ENCODE measurements around the gene DCAF8.

DNA sequence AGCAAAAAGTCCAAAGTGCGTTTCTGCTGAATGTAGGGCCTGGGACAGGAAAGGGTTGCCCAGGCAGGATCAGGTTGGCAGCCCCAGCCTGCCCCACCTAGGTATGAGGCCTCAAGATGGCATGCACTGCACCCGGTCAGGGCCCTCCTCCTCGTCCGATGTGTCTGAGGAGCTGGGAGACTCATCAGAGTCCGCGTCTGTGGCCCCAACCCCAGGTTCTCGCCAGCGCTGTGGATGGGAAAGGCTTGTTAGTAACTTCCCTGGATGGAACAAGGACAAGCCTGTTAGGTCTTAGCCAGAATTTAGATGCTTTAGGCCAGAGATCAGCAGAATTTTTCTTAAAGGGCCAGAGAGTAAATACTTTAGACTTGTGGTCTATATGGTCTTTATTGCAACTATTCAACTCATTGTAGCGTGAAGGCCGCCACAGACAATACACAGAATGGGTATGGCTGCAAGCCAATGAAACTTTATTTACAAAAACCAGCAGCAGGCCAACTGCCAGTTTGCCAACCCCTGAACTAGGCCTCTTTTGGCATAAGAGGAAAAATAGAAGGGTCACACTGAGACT is 44.8 kb downstream of the DCAF8 start:
- TF ChIP-seq, protein P1, sequence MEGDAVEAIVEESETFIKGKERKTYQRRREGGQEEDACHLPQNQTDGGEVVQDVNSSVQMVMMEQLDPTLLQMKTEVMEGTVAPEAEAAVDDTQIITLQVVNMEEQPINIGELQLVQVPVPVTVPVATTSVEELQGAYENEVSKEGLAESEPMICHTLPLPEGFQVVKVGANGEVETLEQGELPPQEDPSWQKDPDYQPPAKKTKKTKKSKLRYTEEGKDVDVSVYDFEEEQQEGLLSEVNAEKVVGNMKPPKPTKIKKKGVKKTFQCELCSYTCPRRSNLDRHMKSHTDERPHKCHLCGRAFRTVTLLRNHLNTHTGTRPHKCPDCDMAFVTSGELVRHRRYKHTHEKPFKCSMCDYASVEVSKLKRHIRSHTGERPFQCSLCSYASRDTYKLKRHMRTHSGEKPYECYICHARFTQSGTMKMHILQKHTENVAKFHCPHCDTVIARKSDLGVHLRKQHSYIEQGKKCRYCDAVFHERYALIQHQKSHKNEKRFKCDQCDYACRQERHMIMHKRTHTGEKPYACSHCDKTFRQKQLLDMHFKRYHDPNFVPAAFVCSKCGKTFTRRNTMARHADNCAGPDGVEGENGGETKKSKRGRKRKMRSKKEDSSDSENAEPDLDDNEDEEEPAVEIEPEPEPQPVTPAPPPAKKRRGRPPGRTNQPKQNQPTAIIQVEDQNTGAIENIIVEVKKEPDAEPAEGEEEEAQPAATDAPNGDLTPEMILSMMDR (IDR thresholded peaks at IDR 0.05) = no peak
- TF ChIP-seq POLR2A (IDR thresholded peaks at IDR 0.05) = no peak
